HEK293 (cell line): Measurements from ENCODE around the gene PET100.

Experiments used
- BCL11A ChIP-seq: fragments of 450-650 bp; formaldehyde crosslinking; IDR thresholded peaks from 2 replicates; pipeline ENCODE4 v1.5.1; 2016; ENCODE audit warnings: low read depth, missing biosample characterization, missing genetic modification characterization
- GLIS1 ChIP-seq: fragments of 450-650 bp; formaldehyde crosslinking; IDR thresholded peaks from 2 replicates; pipeline ENCODE4 v1.5.1; 2016; ENCODE audit warnings: missing biosample characterization, missing genetic modification characterization
- KLF9 ChIP-seq: fragments of 450-650 bp; formaldehyde crosslinking; IDR thresholded peaks from 2 replicates; pipeline ENCODE4 v1.5.1; 2016; ENCODE audit warnings: missing biosample characterization, missing genetic modification characterization, low read depth
- OVOL3 ChIP-seq: fragments of 450-650 bp; formaldehyde crosslinking; IDR thresholded peaks from 2 replicates; pipeline ENCODE4 v1.5.1; 2016; ENCODE audit warnings: missing biosample characterization, missing genetic modification characterization
- PBX3 ChIP-seq: sonication (generic); formaldehyde crosslinking; IDR thresholded peaks from 2 replicates; pipeline ENCODE4 v1.8.1; 2022; ENCODE audit warnings: mild to moderate bottlenecking, moderate library complexity, missing genetic modification reagents
- PRDM1 ChIP-seq: fragments of 450-650 bp; formaldehyde crosslinking; IDR thresholded peaks from 2 replicates; pipeline ENCODE4; 2016; ENCODE audit warnings: missing biosample characterization, missing genetic modification characterization
- SP2 ChIP-seq: fragments of 450-650 bp; formaldehyde crosslinking; IDR thresholded peaks from 2 replicates; pipeline ENCODE4 v1.5.1; 2016; ENCODE audit warnings: missing biosample characterization, missing genetic modification characterization
- SP3 ChIP-seq: fragments of 450-650 bp; formaldehyde crosslinking; IDR thresholded peaks from 2 replicates; pipeline ENCODE4 v1.5.1; 2016; ENCODE audit warnings: missing biosample characterization, missing genetic modification characterization
- WT1 ChIP-seq: fragments of 450-650 bp; formaldehyde crosslinking; IDR thresholded peaks from 2 replicates; pipeline ENCODE4 v1.5.1; 2016; ENCODE audit warnings: missing biosample characterization, missing genetic modification characterization
- YY1 ChIP-seq: fragments of 450-650 bp; formaldehyde crosslinking; IDR thresholded peaks from 2 replicates; pipeline ENCODE4 v1.5.1; 2018; ENCODE audit warnings: missing biosample characterization, missing genetic modification characterization
- ZBTB1 ChIP-seq: fragments of 450-650 bp; formaldehyde crosslinking; IDR thresholded peaks from 2 replicates; pipeline ENCODE4 v1.5.1; 2016; ENCODE audit warnings: missing biosample characterization, missing genetic modification characterization
- ZBTB10 ChIP-seq: fragments of 450-650 bp; formaldehyde crosslinking; IDR thresholded peaks from 2 replicates; pipeline ENCODE4 v1.5.1; 2016; ENCODE audit warnings: missing biosample characterization, missing genetic modification characterization
- ZBTB17 ChIP-seq: fragments of 450-650 bp; formaldehyde crosslinking; IDR thresholded peaks from 2 replicates; pipeline ENCODE4 v1.5.1; 2016; ENCODE audit warnings: missing biosample characterization, missing genetic modification characterization
- ZBTB21 ChIP-seq: fragments of 450-650 bp; formaldehyde crosslinking; IDR thresholded peaks from 2 replicates; pipeline ENCODE4 v1.5.1; 2017; ENCODE audit warnings: missing biosample characterization, missing genetic modification characterization
- ZBTB48 ChIP-seq: fragments of 450-650 bp; formaldehyde crosslinking; IDR thresholded peaks from 2 replicates; pipeline ENCODE4 v1.5.1; 2016; ENCODE audit warnings: missing biosample characterization, missing genetic modification characterization
- ZFP3 ChIP-seq: fragments of 450-650 bp; formaldehyde crosslinking; IDR thresholded peaks from 2 replicates; pipeline ENCODE4 v1.5.1; 2016; ENCODE audit warnings: low read depth, missing biosample characterization, missing genetic modification characterization
- ZFP37 ChIP-seq: fragments of 450-650 bp; formaldehyde crosslinking; IDR thresholded peaks from 2 replicates; pipeline ENCODE4 v1.5.1; 2016; ENCODE audit warnings: missing biosample characterization, missing genetic modification characterization
- ZNF10 ChIP-seq: fragments of 450-650 bp; formaldehyde crosslinking; IDR thresholded peaks from 2 replicates; pipeline ENCODE4 v1.5.1; 2017; ENCODE audit warnings: missing biosample characterization, missing genetic modification characterization
- ZNF112 ChIP-seq: fragments of 450-650 bp; formaldehyde crosslinking; IDR thresholded peaks from 2 replicates; pipeline ENCODE4 v1.5.0; 2017; ENCODE audit warnings: missing biosample characterization, missing genetic modification characterization
- ZNF132 ChIP-seq: fragments of 450-650 bp; formaldehyde crosslinking; IDR thresholded peaks from 2 replicates; pipeline ENCODE4 v1.5.1; 2017; ENCODE audit warnings: missing biosample characterization, missing genetic modification characterization, borderline replicate concordance
- ZNF157 ChIP-seq: fragments of 450-650 bp; formaldehyde crosslinking; IDR thresholded peaks from 2 replicates; pipeline ENCODE4 v1.5.1; 2016; ENCODE audit warnings: missing biosample characterization, missing genetic modification characterization
- ZNF214 ChIP-seq: fragments of 450-650 bp; formaldehyde crosslinking; IDR thresholded peaks from 2 replicates; pipeline ENCODE4 v1.5.1; 2017; ENCODE audit warnings: missing biosample characterization, mild to moderate bottlenecking, missing genetic modification characterization, borderline replicate concordance
- ZNF223 ChIP-seq: fragments of 450-650 bp; formaldehyde crosslinking; IDR thresholded peaks from 2 replicates; pipeline ENCODE4 v1.5.1; 2016; ENCODE audit warnings: missing biosample characterization, missing genetic modification characterization
- ZNF302 ChIP-seq: fragments of 450-650 bp; formaldehyde crosslinking; IDR thresholded peaks from 2 replicates; pipeline ENCODE4 v1.5.1; 2016; ENCODE audit warnings: missing biosample characterization, missing genetic modification characterization, low read depth
- ZNF350 ChIP-seq: fragments of 450-650 bp; formaldehyde crosslinking; IDR thresholded peaks from 2 replicates; pipeline ENCODE4 v1.5.0; 2017; ENCODE audit warnings: missing biosample characterization, mild to moderate bottlenecking, missing genetic modification characterization
- ZNF416 ChIP-seq: fragments of 450-650 bp; formaldehyde crosslinking; IDR thresholded peaks from 2 replicates; pipeline ENCODE4 v1.5.1; 2016; ENCODE audit warnings: missing biosample characterization, missing genetic modification characterization
- ZNF548 ChIP-seq: fragments of 450-650 bp; formaldehyde crosslinking; IDR thresholded peaks from 2 replicates; pipeline ENCODE4 v1.5.1; 2016; ENCODE audit warnings: missing biosample characterization, missing genetic modification characterization
- ZNF555 ChIP-seq: fragments of 450-650 bp; formaldehyde crosslinking; conservative IDR thresholded peaks from 2 replicates; pipeline ENCODE4 v1.5.1; 2017; ENCODE audit warnings: missing biosample characterization, mild to moderate bottlenecking, missing genetic modification characterization, inconsistent platforms
- ZNF580 ChIP-seq: fragments of 450-650 bp; formaldehyde crosslinking; IDR thresholded peaks from 2 replicates; pipeline ENCODE4 v1.5.1; 2016; ENCODE audit warnings: missing biosample characterization, missing genetic modification characterization
- ZNF776 ChIP-seq: fragments of 450-650 bp; formaldehyde crosslinking; IDR thresholded peaks from 2 replicates; pipeline ENCODE4 v1.5.0; 2017; ENCODE audit warnings: missing biosample characterization, missing genetic modification characterization, borderline replicate concordance
- ZNF843 ChIP-seq: fragments of 450-650 bp; formaldehyde crosslinking; IDR thresholded peaks from 2 replicates; pipeline ENCODE4 v1.5.1; 2016; ENCODE audit warnings: missing biosample characterization, missing genetic modification characterization
- ZSCAN23 ChIP-seq: fragments of 450-650 bp; formaldehyde crosslinking; IDR thresholded peaks from 2 replicates; pipeline ENCODE4 v1.5.1; 2016; ENCODE audit warnings: missing biosample characterization, missing genetic modification characterization
- ZXDB ChIP-seq: fragments of 450-650 bp; formaldehyde crosslinking; IDR thresholded peaks from 2 replicates; pipeline ENCODE4 v1.5.1; 2016; ENCODE audit warnings: missing biosample characterization, missing genetic modification characterization
- TF ChIP-seq, protein P1 (sequence below): fragments of 450-650 bp; formaldehyde crosslinking; IDR thresholded peaks from 2 replicates; pipeline ENCODE4 v1.5.1; 2016; ENCODE audit warnings: missing biosample characterization, missing genetic modification characterization, borderline replicate concordance

PET100 gene

GRCh38 chr19:7629347-7630054 lies at the start of gene PET100, which contains the start of gene XAB2 (continued):
- TF ChIP-seq ZXDB: peak; percentile 70; the same call in 1 of the 2 replicates
- TF ChIP-seq ZNF157: no peak
- TF ChIP-seq SP2 (tag by site-specific recombination): peak; percentile 97
- no peak for TF ChIP-seq ZNF548
- TF ChIP-seq ZNF302 (tag by site-specific recombination): no peak
- peak; percentile 95 for TF ChIP-seq ZNF580 (tag by site-specific recombination)
- no peak for TF ChIP-seq OVOL3 (tag by site-specific recombination)
- no peak for TF ChIP-seq ZNF776
- TF ChIP-seq ZNF416 (tag by site-specific recombination): no peak
- peak; percentile 92 for TF ChIP-seq YY1
- no peak for TF ChIP-seq ZFP37 (tag by site-specific recombination)
- TF ChIP-seq ZSCAN23: no peak
- peak; percentile 68 for TF ChIP-seq ZBTB21
- TF ChIP-seq WT1 (tag by site-specific recombination): no peak
- TF ChIP-seq ZNF112 (tag by site-specific recombination): no peak
- TF ChIP-seq ZBTB10 (tag by site-specific recombination): no peak
- TF ChIP-seq ZBTB17: peak; percentile 77
- TF ChIP-seq ZNF555 (tag by site-specific recombination): no peak
- no peak for TF ChIP-seq ZNF223 (tag by site-specific recombination)
- no peak for TF ChIP-seq GLIS1 (tag by site-specific recombination)
- 0 out of 2 replicates have a peak, but pooled peaks have one; percentile 8 for TF ChIP-seq ZNF10 (tag by site-specific recombination)
- no peak for TF ChIP-seq ZBTB48 (tag by site-specific recombination)
- TF ChIP-seq KLF9 (tag by site-specific recombination): no peak
- TF ChIP-seq, protein P1, sequence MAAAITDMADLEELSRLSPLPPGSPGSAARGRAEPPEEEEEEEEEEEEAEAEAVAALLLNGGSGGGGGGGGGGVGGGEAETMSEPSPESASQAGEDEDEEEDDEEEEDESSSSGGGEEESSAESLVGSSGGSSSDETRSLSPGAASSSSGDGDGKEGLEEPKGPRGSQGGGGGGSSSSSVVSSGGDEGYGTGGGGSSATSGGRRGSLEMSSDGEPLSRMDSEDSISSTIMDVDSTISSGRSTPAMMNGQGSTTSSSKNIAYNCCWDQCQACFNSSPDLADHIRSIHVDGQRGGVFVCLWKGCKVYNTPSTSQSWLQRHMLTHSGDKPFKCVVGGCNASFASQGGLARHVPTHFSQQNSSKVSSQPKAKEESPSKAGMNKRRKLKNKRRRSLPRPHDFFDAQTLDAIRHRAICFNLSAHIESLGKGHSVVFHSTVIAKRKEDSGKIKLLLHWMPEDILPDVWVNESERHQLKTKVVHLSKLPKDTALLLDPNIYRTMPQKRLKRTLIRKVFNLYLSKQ: no peak
- no peak for TF ChIP-seq ZBTB1
- TF ChIP-seq BCL11A (tag by site-specific recombination): no peak
- no peak for TF ChIP-seq ZFP3 (tag by site-specific recombination)
- no peak for TF ChIP-seq ZNF350
- peak; percentile 18; the same call in 1 of the 2 replicates for TF ChIP-seq ZNF843 (tag by site-specific recombination)
- peak; percentile 81 for TF ChIP-seq SP3 (tag by site-specific recombination)
- TF ChIP-seq ZNF132 (tag by site-specific recombination): no peak
- TF ChIP-seq ZNF214 (tag by site-specific recombination): no peak
- peak; percentile 98 for TF ChIP-seq PBX3
- no peak for TF ChIP-seq PRDM1
